IPS-15b (cell line): ENCODE results near the gene DNPH1.

Experiments used
- H3K27me3 ChIP-seq: one replicate; pipeline ENCODE4 v1.6.1; 2013; ENCODE audit warnings: low read length; ENCODE audit not compliant: control insufficient read depth, insufficient read depth
- H3K36me3 ChIP-seq: one replicate; pipeline ENCODE4 v1.6.1; 2013; ENCODE audit warnings: low read length; ENCODE audit not compliant: control insufficient read depth, insufficient read depth
- H3K4me1 ChIP-seq: one replicate; pipeline ENCODE4 v1.6.1; 2013; ENCODE audit warnings: mild to moderate bottlenecking, low read length; ENCODE audit not compliant: control insufficient read depth, insufficient read depth
- H3K4me3 ChIP-seq: one replicate; pipeline ENCODE4 v1.5.1; 2013; ENCODE audit warnings: low read depth, low read length
- H3K9ac ChIP-seq: one replicate; pipeline ENCODE4 v1.6.1; 2013; ENCODE audit warnings: low read depth, mild to moderate bottlenecking, low read length
- H3K9me3 ChIP-seq: one replicate; pipeline ENCODE4 v1.6.1; 2013; ENCODE audit warnings: mild to moderate bottlenecking, low read length; ENCODE audit not compliant: control insufficient read depth, insufficient read depth

The DNPH1 gene

DNA sequence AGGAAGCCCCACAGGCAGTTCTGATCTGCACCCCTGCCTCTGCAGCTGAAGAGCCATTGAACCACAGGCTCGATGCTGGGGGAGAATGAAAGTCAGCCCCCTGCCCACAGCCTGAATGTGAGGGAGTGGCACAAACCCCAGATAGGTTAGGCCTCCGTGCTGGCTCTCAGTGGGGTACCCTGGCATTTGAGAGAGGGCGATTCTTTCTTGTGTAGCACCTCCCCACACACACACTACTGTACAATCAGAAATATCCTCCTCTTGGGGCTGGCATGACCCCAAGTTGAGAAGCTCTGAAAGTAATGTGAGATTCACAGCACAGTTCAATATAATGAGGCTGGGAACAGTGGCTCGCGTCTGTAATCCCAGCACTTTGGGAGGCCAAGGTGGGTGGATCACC is 31.9 kb upstream of the DNPH1 start:
- Histone ChIP-seq H3K4me1 (no peaks in the 10 kb centered on the region), H3K9ac (no peak overlapping the region), H3K9me3 (no peaks in the 10 kb centered on the region), H3K36me3 (no peaks in the 10 kb centered on the region), H3K27me3 (no peaks in the 10 kb centered on the region), H3K4me3 (no peak overlapping the region)

DNA sequence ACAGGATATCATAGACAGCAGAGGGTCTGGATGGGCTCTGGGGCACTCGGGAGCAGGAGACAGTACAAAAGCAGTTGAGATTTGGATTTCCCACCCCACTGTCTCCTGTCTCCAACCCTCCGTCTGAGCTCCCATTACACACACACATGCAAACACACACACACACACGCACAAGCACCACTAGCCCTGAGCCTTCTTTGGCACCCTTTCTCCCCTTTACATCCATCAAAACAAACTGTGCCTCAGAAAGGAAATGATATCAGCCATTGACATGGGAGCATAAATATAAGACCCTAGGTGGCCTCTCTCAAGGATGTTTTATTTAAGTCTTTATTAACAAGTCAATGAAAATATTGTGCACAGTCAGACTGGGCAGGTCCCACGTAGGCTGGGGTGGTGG is 31.5 kb upstream of the DNPH1 start:
- H3K36me3 ChIP-seq = no peaks in the 10 kb centered on the region
- no peaks in the 10 kb centered on the region for H3K4me1 ChIP-seq
- H3K27me3 ChIP-seq = no peaks in the 10 kb centered on the region
- no peak overlapping the region for H3K9ac ChIP-seq
- H3K9me3 ChIP-seq = no peaks in the 10 kb centered on the region
- H3K4me3 ChIP-seq = no peak overlapping the region

DNA sequence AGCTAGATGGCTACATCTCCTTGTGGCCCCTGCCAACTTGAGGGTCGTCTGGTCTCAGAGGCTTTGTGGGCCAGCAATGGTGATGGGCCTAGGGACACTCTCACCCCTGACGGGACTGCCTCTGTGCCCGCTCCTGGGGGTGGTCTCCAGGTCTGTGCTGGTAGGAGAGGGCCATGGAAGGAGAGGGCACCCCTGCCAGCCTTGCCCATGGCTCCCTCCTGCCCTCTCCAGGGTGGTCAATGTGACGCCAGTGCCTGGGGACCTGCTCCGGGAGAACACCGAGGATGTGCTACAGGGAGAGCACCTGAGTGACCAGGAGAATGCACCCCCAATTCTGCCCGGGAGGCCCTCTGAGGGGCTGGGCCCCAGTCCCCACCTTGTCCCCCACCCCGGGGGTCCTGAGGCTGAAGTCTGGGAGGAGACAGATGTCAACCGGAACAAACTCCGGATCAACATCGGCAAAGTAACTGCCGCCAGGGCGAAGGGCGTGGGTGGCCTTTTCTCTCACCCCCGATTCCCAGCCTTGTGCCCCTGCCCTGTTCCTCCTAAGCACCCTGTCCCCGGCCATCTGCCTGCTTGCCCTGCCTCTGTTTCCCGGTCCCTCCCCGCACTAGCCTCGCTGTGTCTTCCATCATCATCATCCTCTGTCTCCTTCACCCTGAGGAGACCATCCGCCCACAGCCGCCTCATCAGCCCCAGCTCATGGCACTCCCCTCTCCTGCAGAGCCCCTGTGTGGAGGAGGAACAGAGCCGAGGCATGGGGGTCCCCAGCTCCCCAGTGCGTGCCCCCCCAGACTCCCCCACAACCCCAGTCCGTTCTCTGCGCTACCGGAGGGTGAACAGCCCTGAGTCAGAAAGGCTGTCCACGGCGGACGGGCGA is 29.8 kb upstream of the DNPH1 start:
- no peaks in the 10 kb centered on the region for H3K4me1 ChIP-seq
- H3K9me3 ChIP-seq = no peaks in the 10 kb centered on the region

GRCh38 chr6:43258180-43258579 is 28.9 kb upstream of the DNPH1 start:
- H3K4me1 ChIP-seq = no peaks in the 10 kb centered on the region
- no peaks in the 10 kb centered on the region for H3K9me3 ChIP-seq
- no peak overlapping the region for H3K4me3 ChIP-seq
- no peaks in the 10 kb centered on the region for H3K27me3 ChIP-seq
- H3K9ac ChIP-seq = no peak overlapping the region
- H3K36me3 ChIP-seq = no peaks in the 10 kb centered on the region

More for the DNA sequence above, 29.8 kb upstream of the DNPH1 start:
- H3K36me3 ChIP-seq = no peaks in the 10 kb centered on the region
- no peaks in the 10 kb centered on the region for H3K27me3 ChIP-seq
- H3K9ac ChIP-seq = no peak overlapping the region
- no peak overlapping the region for H3K4me3 ChIP-seq

DNA sequence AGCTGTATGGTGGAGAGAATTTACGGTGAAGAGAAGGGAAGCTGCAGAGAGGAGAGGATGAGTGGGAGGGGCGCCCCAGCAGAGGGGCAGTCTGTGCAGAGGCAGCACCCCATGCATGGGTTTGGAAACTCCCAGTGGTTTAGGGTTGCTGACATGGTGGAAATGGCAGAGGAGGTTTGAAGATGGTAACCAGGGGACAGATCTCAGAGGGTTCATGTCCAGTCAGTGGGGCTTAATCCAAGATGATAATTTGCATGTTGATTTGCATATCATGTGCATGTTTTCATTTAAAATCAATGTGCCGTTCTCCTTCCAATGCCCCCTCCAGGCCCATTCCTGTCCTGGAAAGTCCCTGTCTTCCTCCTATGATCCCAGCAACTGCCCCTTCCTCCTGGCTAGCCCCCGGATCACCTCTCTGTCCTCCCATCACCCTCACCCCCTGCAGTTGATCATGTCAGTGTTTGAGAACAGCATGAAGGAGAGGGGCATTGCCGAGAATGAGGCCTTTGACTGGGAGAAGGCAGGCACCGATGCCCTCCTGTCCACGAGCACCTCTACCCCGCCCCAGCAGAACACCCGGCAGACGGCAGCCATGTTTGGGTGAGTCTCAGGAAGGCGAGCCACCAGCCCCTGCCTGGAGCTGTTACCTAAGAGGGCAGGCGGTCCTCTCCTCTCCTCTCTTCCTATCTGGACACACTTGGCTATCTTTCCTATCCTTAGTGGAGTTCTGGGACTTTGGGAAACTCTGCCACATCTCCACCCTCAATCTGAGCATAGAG is 28.3 kb upstream of the DNPH1 start:
- Histone ChIP-seq H3K9ac (no peak overlapping the region), H3K9me3 (no peaks in the 10 kb centered on the region), H3K4me1 (no peaks in the 10 kb centered on the region), H3K36me3 (no peaks in the 10 kb centered on the region), H3K27me3 (no peaks in the 10 kb centered on the region), H3K4me3 (no peak overlapping the region)

- H3K9ac ChIP-seq = no peak overlapping the region
- H3K27me3 ChIP-seq = no peaks in the 10 kb centered on the region
- no peaks in the 10 kb centered on the region for H3K36me3 ChIP-seq
Measured at GRCh38 chr6:43256670-43257366, 27.5 kb upstream of the DNPH1 start.

DNA sequence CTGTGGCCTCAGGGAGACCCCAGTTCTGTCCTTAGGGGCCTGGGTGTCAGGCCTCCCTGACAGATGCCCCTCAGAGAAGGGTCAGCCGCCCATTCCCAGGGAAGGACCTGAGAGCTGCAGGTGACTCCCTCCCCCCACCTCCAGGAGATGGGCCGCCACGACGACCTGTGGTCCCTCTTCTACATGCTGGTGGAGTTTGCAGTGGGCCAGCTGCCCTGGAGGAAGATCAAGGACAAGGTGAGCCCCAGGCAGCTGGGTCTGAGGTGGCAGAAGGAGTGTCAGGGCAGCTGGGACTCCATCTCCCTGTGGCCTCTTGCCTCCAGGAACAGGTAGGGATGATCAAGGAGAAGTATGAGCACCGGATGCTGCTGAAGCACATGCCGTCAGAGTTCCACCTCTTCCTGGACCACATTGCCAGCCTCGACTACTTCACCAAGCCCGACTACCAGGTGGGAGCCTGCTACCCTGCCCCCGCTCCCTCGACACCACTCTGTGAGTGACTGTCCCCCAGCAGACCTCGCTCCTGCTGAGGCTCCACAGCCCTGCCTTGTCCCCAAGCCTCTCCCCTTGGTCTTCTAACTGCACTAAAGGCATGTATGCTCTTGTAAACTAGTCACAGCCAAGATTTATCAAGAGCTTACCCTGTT is 26.2 kb upstream of the DNPH1 start:
- H3K4me1 ChIP-seq = peaks cover 4% of the 10 kb centered on the region
- H3K9me3 ChIP-seq = no peaks in the 10 kb centered on the region
- H3K27me3 ChIP-seq = peaks cover 6% of the 10 kb centered on the region
- H3K4me3 ChIP-seq = no peak overlapping the region
- H3K9ac ChIP-seq = no peak overlapping the region
- H3K36me3 ChIP-seq = no peaks in the 10 kb centered on the region

More at GRCh38 chr6:43256670-43257366, 27.5 kb upstream of the DNPH1 start:
- no peaks in the 10 kb centered on the region for H3K4me1 ChIP-seq
- no peak overlapping the region for H3K4me3 ChIP-seq
- H3K9me3 ChIP-seq = no peaks in the 10 kb centered on the region

- H3K36me3 ChIP-seq = no peaks in the 10 kb centered on the region
- H3K4me1 ChIP-seq = peaks cover 4% of the 10 kb centered on the region
- no peak overlapping the region for H3K9ac ChIP-seq
- H3K9me3 ChIP-seq = no peaks in the 10 kb centered on the region
- H3K4me3 ChIP-seq = no peak overlapping the region
- peaks cover 8% of the 10 kb centered on the region for H3K27me3 ChIP-seq
Measured at GRCh38 chr6:43254846-43255245, 25.6 kb upstream of the DNPH1 start.

DNA sequence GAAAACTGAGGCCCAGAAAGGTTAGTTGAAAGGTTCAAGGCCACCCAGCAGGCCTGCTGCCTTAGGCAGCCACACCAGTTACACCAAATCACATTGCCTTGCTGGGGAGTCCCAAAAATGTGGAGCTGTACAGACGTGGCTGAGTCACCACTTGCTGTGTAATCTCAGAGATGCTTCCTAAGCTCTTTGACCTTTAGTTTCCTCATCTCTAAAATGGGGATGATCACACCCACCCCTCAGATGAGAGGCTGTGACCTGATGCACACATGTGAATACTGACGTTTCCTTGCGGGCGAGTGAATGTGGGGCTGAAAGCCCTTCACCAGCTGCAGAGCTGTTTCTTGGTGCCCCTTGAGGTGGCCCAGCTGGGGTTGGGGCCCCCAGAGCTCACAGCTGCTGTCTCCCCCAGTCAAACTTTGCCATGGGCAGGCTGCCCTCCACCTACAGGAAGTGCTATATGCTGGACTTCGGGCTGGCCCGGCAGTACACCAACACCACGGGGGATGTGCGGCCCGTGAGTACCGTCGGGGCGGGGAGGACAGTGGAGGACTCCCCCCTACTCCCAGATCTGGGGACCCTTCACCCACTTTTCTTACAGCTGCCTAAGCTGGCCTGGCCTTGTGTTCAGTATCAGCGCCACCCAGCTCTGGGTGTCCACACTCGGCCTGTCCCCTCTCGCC is 25.0 kb upstream of the DNPH1 start:
- Histone ChIP-seq H3K36me3 (no peaks in the 10 kb centered on the region), H3K4me3 (no peak overlapping the region), H3K9me3 (no peaks in the 10 kb centered on the region), H3K4me1 (peaks cover 4% of the 10 kb centered on the region), H3K27me3 (peaks cover 8% of the 10 kb centered on the region), H3K9ac (no peak overlapping the region)

- Histone ChIP-seq H3K4me3 (no peak overlapping the region), H3K9ac (no peak overlapping the region), H3K9me3 (no peaks in the 10 kb centered on the region), H3K36me3 (no peaks in the 10 kb centered on the region), H3K4me1 (peaks cover 4% of the 10 kb centered on the region), H3K27me3 (peaks cover 10% of the 10 kb centered on the region)
Measured at GRCh38 chr6:43253401-43253800, 24.1 kb upstream of the DNPH1 start.

DNA sequence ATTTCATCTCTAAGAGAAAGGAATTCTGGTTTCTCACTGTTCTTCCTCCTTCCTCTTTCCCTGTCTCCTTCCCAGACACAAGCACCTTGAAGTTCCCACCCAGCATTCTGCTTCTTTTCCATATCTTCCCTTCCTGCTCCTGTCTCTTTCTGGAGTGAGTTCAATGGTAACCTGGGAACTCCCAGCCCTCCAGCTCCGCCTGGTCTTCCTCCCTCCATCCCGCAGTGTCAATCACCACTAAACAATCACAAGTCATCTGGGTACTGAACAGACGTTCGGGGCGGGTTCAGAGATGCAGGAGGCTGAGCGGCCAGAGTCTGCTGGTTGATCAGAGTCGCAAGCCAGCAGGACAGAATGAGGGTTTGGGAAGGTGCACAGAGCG is 21.7 kb upstream of the DNPH1 start:
- Histone ChIP-seq H3K4me1 (peaks cover 9% of the 10 kb centered on the region), H3K27me3 (peaks cover 21% of the 10 kb centered on the region), H3K4me3 (no peak overlapping the region), H3K9ac (no peak overlapping the region), H3K36me3 (no peaks in the 10 kb centered on the region), H3K9me3 (no peaks in the 10 kb centered on the region)
